Heart left ventricle (tissue), 16 donors: Measurements from ENCODE around the gene SNX24. TPM values are rescaled to one million over a fixed set of nuclear protein-coding genes. Genes with fewer than 3 reads are reported as not detected.
"Not testable (repeated sequence)": the region's sequence is repeated elsewhere in the genome, so short reads cannot be mapped to it uniquely, and the experiment has no call there.

Experiments
- ATAC-seq, 4 donors: fragments of 200-7000 bp; cut with Tn5 transposase; one replicate each; pipeline ENCODE4 v1.9.1; 2020 to 2022; ENCODE audit warnings: moderate library complexity in 4 of 4, mild to moderate bottlenecking in 3 of 4, moderate number of reproducible peaks in 1 of 4
- DNase-seq, 5 donors: peaks; one replicate each; pipeline ENCODE4 v3.0.0-alpha.2; 2020
- H3K27ac ChIP-seq, 12 donors: fragments of 200-600 bp; sonication (generic) in 4 of 12; one replicate each; pipeline versions ENCODE4 v1.5.0 to v1.8.0; 2016 to 2022; ENCODE audit warnings: mild to moderate bottlenecking in 2 of 12
- H3K27me3 ChIP-seq, 9 donors: fragments of 200-600 bp; sonication (generic) in 2 of 9; one replicate each; pipeline versions ENCODE4 v1.5.1 to v1.8.0; 2016 to 2022; ENCODE audit warnings: mild to moderate bottlenecking in 3 of 9
- H3K36me3 ChIP-seq, 9 donors: fragments of 200-600 bp; sonication (generic) in 2 of 9; one replicate each; pipeline versions ENCODE4 v1.5.0 to v1.8.0; 2018 to 2022; ENCODE audit warnings: mild to moderate bottlenecking in 2 of 9
- H3K4me1 ChIP-seq, 12 donors: fragments of 200-600 bp; sonication (generic) in 4 of 12; one replicate each; pipeline versions ENCODE4 v1.5.0 to v1.8.0; 2016 to 2022; ENCODE audit warnings: mild to moderate bottlenecking in 3 of 12
- H3K4me3 ChIP-seq, 12 donors: fragments of 200-600 bp; sonication (generic) in 4 of 12; one replicate each; pipeline versions ENCODE4 v1.5.0 to v1.8.0; 2017 to 2022; ENCODE audit warnings: mild to moderate bottlenecking in 9 of 12, moderate library complexity in 4 of 12
- H3K9me3 ChIP-seq, 12 donors: fragments of 200-600 bp; sonication (generic) in 4 of 12; one replicate each; pipeline versions ENCODE4 v1.5.0 to v1.8.0; 2016 to 2022; ENCODE audit warnings: mild to moderate bottlenecking in 1 of 12
- POLR2A ChIP-seq, 2 donors: fragments of 450-650 bp; IDR thresholded peaks; one replicate each; pipeline ENCODE4 v1.6.1; 2017; ENCODE audit warnings: antibody characterized with exemption in 2 of 2, mild to moderate bottlenecking in 2 of 2, moderate library complexity in 2 of 2
- WGBS, 4 donors: extraction: QIAGEN DNeasy Blood & Tissue Kit in 2 of 4; methylation state at CpG; one replicate each; pipeline versions ENCODE4 v1.1.5 to v1.1.7; 2013 to 2018; 5-methylcytosine and 5-hydroxymethylcytosine counted together
- intact Hi-C, 10 donors: fragments of 100-400 bp; cut with DNase I; formaldehyde crosslinking; loops; one replicate each; pipeline versions ENCODE4 v1.11.1 to v1.14.2; 2022
- polyA plus RNA-seq, 2 donors: library from polyadenylated mRNA; stranded (reverse); fragments of 200-250 nt; gene quantifications; one replicate each; pipeline ENCODE4 v1.2.3, GENCODE V29; 2013
- total RNA-seq, 9 donors: library from RNA; depleted of rRNA in 2 of 9; stranded (reverse); fragments of >200 nt in 2 of 9; fragmentation: NEBNext Ultra II Directional in 3 of 9; extraction: Animal tissue kit (Norgen Biotek cat#: 25700) in 3 of 9; gene quantifications; one replicate each; pipeline versions ENCODE4 v1.1.0 to v1.2.4, GENCODE V29; 2016 to 2023
- TF ChIP-seq, protein P1 (sequence below), 12 donors: fragments of 200-600 bp; sonication (generic) in 4 of 12; IDR thresholded peaks; one replicate each; pipeline versions ENCODE4 v1.5.0 to v1.8.0; 2018 to 2022; ENCODE audit warnings: antibody characterized with exemption in 12 of 12, mild to moderate bottlenecking in 5 of 12
- donor health status: ischemic (EF 13 %, LVEDD 7.1; RV severe dilation, severe dysfunction).
- donor health status: healthy with polysubstance abuse.
- donor health status: DM: no; HTN: yes; CAD: no.
- donor health status: DM: no; HTN: no; CAD: no.
- donor health status: ischemic (EF 25% LVEDD 6.9; RV normal size, moderate dysfunction).
- donor health status: ischemic (EF 25% LVEDD 5.7; RV mildly dilated, moderate dysfunction).
- donor health status: healthy.
- donor health status: DM: yes; HTN: yes; CAD: no.
- donor health status: ischemic (EF 35%, LVEDD 5.7; RV mildly dilated, moderate dysfunction).
- donor health status: nonischemic (EF 11% LVEDD 7.7; RV severe dilation, severe dysfunction).
- donor health status: DM: yes; HTN: yes; CAD: no.
- donor health status: PGD.
- donor health status: ischemic (EF 29% LVEDD 5.4; RV normal size, mild dysfunction).
- donor health status: nonischemic (EF 23%, LVEDD 6.1; RV moderate dilation, normal function).

SNX24 gene
- total and polyA plus RNA-seq, 11 donors = 10.0 to 21.2 (median 14.8) TPM

DNA sequence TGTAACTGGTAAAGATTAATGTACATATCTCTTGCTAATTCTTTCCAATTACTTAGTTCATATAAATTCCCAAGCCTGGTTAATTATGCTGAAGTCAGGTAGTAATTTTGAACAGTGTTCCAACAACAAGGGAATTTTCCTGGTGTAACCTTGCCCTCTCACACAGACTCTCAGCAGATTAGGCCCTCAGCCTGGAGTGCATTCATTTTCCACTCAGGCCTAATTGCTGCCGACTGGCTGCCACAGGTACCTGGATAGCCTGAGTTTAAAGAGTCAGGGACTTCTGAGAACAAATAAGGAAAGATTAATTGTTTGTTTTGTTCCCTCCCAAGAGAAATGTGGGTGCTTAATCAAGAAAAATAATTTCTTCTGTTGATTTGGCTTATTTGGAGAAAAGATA lies 119.7 kb downstream of the SNX24 start:
- ATAC-seq = peak in 3 of 4 donors; percentile 53 to 64 (median 58)
- H3K9me3 ChIP-seq = no peaks in the 10 kb centered on the region
- no peak for DNase-seq
- intact Hi-C loops = no loop called here
- peaks cover 0 to 4% (median 0%) of the 10 kb centered on the region in 12 donors for H3K4me1 ChIP-seq
- TF ChIP-seq, protein P1, sequence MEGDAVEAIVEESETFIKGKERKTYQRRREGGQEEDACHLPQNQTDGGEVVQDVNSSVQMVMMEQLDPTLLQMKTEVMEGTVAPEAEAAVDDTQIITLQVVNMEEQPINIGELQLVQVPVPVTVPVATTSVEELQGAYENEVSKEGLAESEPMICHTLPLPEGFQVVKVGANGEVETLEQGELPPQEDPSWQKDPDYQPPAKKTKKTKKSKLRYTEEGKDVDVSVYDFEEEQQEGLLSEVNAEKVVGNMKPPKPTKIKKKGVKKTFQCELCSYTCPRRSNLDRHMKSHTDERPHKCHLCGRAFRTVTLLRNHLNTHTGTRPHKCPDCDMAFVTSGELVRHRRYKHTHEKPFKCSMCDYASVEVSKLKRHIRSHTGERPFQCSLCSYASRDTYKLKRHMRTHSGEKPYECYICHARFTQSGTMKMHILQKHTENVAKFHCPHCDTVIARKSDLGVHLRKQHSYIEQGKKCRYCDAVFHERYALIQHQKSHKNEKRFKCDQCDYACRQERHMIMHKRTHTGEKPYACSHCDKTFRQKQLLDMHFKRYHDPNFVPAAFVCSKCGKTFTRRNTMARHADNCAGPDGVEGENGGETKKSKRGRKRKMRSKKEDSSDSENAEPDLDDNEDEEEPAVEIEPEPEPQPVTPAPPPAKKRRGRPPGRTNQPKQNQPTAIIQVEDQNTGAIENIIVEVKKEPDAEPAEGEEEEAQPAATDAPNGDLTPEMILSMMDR (IDR thresholded peaks at IDR 0.05) = no peak
- 38 to 59% (median 53%) methylated on average over 1 of the region's 1 CpG for WGBS, 4 donors
- H3K27ac ChIP-seq = no peak overlapping the region
- H3K36me3 ChIP-seq = no peaks in the 10 kb centered on the region
- no peak overlapping the region for H3K4me3 ChIP-seq
- no peaks in the 10 kb centered on the region for H3K27me3 ChIP-seq

DNA sequence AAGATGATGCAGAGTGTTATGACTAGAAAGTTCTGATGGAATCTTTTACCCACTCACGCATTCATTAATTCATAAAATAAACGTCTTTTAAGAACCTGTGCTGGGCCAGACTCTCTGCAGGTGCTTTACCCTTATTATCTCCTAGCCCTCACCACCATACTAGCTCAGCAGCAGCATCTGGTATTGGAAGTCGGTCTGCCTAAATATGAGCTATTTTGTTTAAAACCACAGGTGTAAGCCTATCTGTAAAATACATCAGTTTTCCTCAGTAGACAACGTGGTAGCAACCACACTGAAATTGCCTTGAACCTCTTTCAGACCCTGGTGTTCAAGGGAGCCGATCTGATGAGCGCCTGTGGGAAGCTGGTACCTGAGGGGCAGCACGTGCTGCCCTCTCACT lies 121.7 kb downstream of the SNX24 start:
- TF ChIP-seq POLR2A (IDR thresholded peaks at IDR 0.05) = no peak
- TF ChIP-seq, protein P1 (IDR thresholded peaks at IDR 0.05) = no peak
- Histone ChIP-seq H3K9me3 (no peaks in the 10 kb centered on the region), H3K27me3 (no peaks in the 10 kb centered on the region), H3K27ac (no peak overlapping the region), H3K36me3 (no peaks in the 10 kb centered on the region), H3K4me3 (no peak overlapping the region), H3K4me1 (peaks cover 0 to 4% (median 0%) of the 10 kb centered on the region in 12 donors)
- WGBS, 4 donors = 87 to 99% (median 97%) methylated on average over 7 of the region's 7 CpGs
- intact Hi-C loops = no loop called here
- no peak for DNase-seq
- no peak for ATAC-seq

DNA sequence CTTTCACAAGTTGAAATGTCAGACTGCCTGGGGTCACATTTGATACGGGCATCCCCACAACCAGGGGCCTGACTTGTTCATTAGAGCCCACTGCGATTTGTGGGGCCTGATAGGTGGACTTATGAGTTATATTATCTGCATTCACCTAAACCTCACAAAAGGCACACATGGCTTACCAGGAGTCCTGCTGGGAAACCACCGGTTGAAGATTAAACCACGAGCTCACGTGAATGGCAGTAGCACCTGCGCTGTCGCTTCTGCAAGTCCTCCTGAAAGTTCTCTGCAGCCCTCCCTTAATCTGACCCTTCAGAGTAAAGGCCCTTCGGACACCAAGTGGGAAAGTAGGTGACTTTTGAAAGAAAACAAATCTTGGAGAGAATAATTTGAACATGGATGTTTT lies 122.2 kb downstream of the SNX24 start:
- peaks cover 0 to 4% (median 0%) of the 10 kb centered on the region in 12 donors for H3K4me1 ChIP-seq
- 82 to 95% (median 86%) methylated on average over 7 to 8 of the region's 8 CpGs for WGBS, 4 donors
- ATAC-seq = no peak
- peak overlapping the region in 1 of 12 donors; percentile 25 for H3K27ac ChIP-seq
- no peaks in the 10 kb centered on the region for H3K27me3 ChIP-seq
- no peaks in the 10 kb centered on the region for H3K9me3 ChIP-seq
- intact Hi-C loops = no loop called here
- H3K36me3 ChIP-seq = no peaks in the 10 kb centered on the region
- no peak overlapping the region for H3K4me3 ChIP-seq
- TF ChIP-seq, protein P1 (IDR thresholded peaks at IDR 0.05) = no peak
- no peak for TF ChIP-seq POLR2A (IDR thresholded peaks at IDR 0.05)
- DNase-seq = no peak

DNA sequence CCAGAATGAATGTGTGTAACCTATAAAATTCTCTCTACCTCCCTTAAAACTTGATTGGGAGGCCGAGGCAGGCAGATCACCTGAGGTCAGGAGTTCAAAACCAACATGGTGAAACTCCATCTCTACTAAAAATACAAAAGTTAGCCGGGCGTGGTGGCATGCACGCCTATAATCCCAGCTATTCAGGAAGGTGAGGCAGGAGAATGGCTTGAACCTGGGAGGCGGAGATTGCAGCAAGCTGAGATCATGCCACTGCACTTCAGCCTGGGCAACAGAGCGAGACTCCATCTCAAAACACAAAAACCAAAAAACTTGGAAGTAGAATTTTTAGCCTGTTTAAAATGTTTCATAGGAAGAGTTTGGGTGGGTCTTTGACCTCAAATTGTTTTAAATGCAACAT lies 122.6 kb downstream of the SNX24 start:
- H3K9me3 ChIP-seq, H3K4me3 ChIP-seq, H3K4me1 ChIP-seq, intact Hi-C loops, DNase-seq, H3K27me3 ChIP-seq, ATAC-seq, H3K36me3 ChIP-seq: not testable (repeated sequence)
- peak overlapping the region in 1 of 12 donors; percentile 25 for H3K27ac ChIP-seq
- 82 to 90% (median 86%) methylated on average over 6 of the region's 6 CpGs for WGBS, 4 donors

DNA sequence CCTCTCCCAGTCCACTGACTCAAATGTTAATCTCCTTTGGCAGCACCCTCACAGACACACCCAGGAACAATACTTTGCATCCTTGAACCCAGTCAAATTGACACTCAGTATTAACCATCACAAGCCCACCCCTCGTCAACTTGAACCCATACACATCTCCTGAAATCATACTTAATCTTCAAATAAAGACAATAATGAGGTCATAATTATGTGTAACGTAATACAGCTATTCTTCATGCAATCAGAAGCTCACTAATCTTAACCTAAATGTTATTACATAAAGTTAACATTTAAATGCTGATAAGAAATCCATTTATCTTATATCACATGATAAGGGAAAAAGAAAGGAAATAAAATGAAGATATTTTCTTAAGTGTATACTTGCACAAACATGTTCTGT lies 125.9 kb downstream of the SNX24 start:
- H3K36me3 ChIP-seq = no peaks in the 10 kb centered on the region
- WGBS, 4 donors = 96 to 100% (median 97%) methylated on average over 2 of the region's 2 CpGs
- no peaks in the 10 kb centered on the region for H3K9me3 ChIP-seq
- DNase-seq (no peak), ATAC-seq (no peak)
- H3K27ac ChIP-seq = no peak overlapping the region
- H3K4me3 ChIP-seq = no peak overlapping the region
- TF ChIP-seq, protein P1 (IDR thresholded peaks at IDR 0.05) = no peak
- no peak for TF ChIP-seq POLR2A (IDR thresholded peaks at IDR 0.05)
- no peaks in the 10 kb centered on the region for H3K27me3 ChIP-seq
- no peaks in the 10 kb centered on the region for H3K4me1 ChIP-seq
- intact Hi-C loops = no loop called here
